Thyroid gland (tissue), 4 donors: ENCODE results near the gene STUM.

ENCODE experiments used
- CTCF ChIP-seq, 6 experiments: fragments of 200-600 bp in 3 of 6; fragments of 450-650 bp in 3 of 6; sonication (generic) in 3 of 6; IDR thresholded peaks; one replicate each; pipeline ENCODE4 v1.5.1; 2016 to 2019; ENCODE audit warnings: antibody characterized with exemption in 6 of 6, mild to moderate bottlenecking in 2 of 6, inconsistent platforms in 1 of 6, moderate library complexity in 1 of 6
- POLR2A ChIP-seq, 2 donors: fragments of 450-650 bp; IDR thresholded peaks; one replicate each; pipeline ENCODE4 v1.6.1; 2017; ENCODE audit warnings: antibody characterized with exemption in 2 of 2, mild to moderate bottlenecking in 2 of 2, moderate library complexity in 1 of 2

GRCh38 chr1:226542623-226543103 lies 5.9 kb upstream of the STUM start:
- TF ChIP-seq CTCF (IDR thresholded peaks at IDR 0.05) (no peak), POLR2A (IDR thresholded peaks at IDR 0.05) (no peak)
